HEK293 (cell line): ENCODE data around the gene SAMD14.

Experiments
- GLI2 ChIP-seq: fragments of 450-650 bp; formaldehyde crosslinking; IDR thresholded peaks from 2 replicates; pipeline ENCODE4; 2017; ENCODE audit warnings: missing biosample characterization, missing genetic modification characterization, low read depth, borderline replicate concordance
- KLF16 ChIP-seq: fragments of 450-650 bp; formaldehyde crosslinking; IDR thresholded peaks from 2 replicates; pipeline ENCODE4 v1.5.1; 2017; ENCODE audit warnings: missing biosample characterization, missing genetic modification characterization
- KLF9 ChIP-seq: fragments of 450-650 bp; formaldehyde crosslinking; IDR thresholded peaks from 2 replicates; pipeline ENCODE4 v1.5.1; 2016; ENCODE audit warnings: missing biosample characterization, missing genetic modification characterization, low read depth
- OSR2 ChIP-seq: fragments of 450-650 bp; formaldehyde crosslinking; IDR thresholded peaks from 2 replicates; pipeline ENCODE4 v1.5.1; 2016; ENCODE audit warnings: missing biosample characterization, missing genetic modification characterization
- SP2 ChIP-seq: fragments of 450-650 bp; formaldehyde crosslinking; IDR thresholded peaks from 2 replicates; pipeline ENCODE4 v1.5.1; 2016; ENCODE audit warnings: missing biosample characterization, missing genetic modification characterization
- ZFP37 ChIP-seq: fragments of 450-650 bp; formaldehyde crosslinking; IDR thresholded peaks from 2 replicates; pipeline ENCODE4 v1.5.1; 2016; ENCODE audit warnings: missing biosample characterization, missing genetic modification characterization
- ZNF202 ChIP-seq: fragments of 450-650 bp; formaldehyde crosslinking; IDR thresholded peaks from 2 replicates; pipeline ENCODE4 v1.5.1; 2016; ENCODE audit warnings: missing biosample characterization, missing genetic modification characterization, borderline replicate concordance
- ZNF223 ChIP-seq: fragments of 450-650 bp; formaldehyde crosslinking; IDR thresholded peaks from 2 replicates; pipeline ENCODE4 v1.5.1; 2016; ENCODE audit warnings: missing biosample characterization, missing genetic modification characterization
- ZNF24 ChIP-seq: fragments of 450-650 bp; formaldehyde crosslinking; IDR thresholded peaks from 2 replicates; pipeline ENCODE4 v1.5.1; 2016; ENCODE audit warnings: missing biosample characterization, missing genetic modification characterization
- ZNF433 ChIP-seq: fragments of 450-650 bp; formaldehyde crosslinking; IDR thresholded peaks from 2 replicates; pipeline ENCODE4 v1.5.1; 2016; ENCODE audit warnings: missing biosample characterization, missing genetic modification characterization, low read depth
- ZNF585B ChIP-seq: fragments of 450-650 bp; formaldehyde crosslinking; IDR thresholded peaks from 2 replicates; pipeline ENCODE4 v1.5.1; 2016; ENCODE audit warnings: missing biosample characterization, missing genetic modification characterization
- ZNF623 ChIP-seq: fragments of 450-650 bp; formaldehyde crosslinking; IDR thresholded peaks from 2 replicates; pipeline ENCODE4 v1.5.1; 2016; ENCODE audit warnings: missing biosample characterization, missing genetic modification characterization
- ZNF629 ChIP-seq: fragments of 450-650 bp; formaldehyde crosslinking; IDR thresholded peaks from 2 replicates; pipeline ENCODE4 v1.5.1; 2017; ENCODE audit warnings: missing biosample characterization, missing genetic modification characterization
- ZNF785 ChIP-seq: fragments of 450-650 bp; formaldehyde crosslinking; IDR thresholded peaks from 2 replicates; pipeline ENCODE4 v1.5.1; 2016; ENCODE audit warnings: missing biosample characterization, missing genetic modification characterization
- ZSCAN30 ChIP-seq: fragments of 450-650 bp; IDR thresholded peaks from 2 replicates; pipeline ENCODE4 v1.5.1; 2018; ENCODE audit warnings: missing biosample characterization, mild to moderate bottlenecking, missing genetic modification characterization, moderate library complexity
- TF ChIP-seq, protein P1 (sequence below): fragments of 450-650 bp; formaldehyde crosslinking; IDR thresholded peaks from 2 replicates; pipeline ENCODE4 v1.5.1; 2016; ENCODE audit warnings: missing biosample characterization, missing genetic modification characterization
- TF ChIP-seq, protein P2 (sequence below): fragments of 450-650 bp; formaldehyde crosslinking; IDR thresholded peaks from 2 replicates; pipeline ENCODE4 v1.5.1; 2016; ENCODE audit warnings: missing biosample characterization, missing genetic modification characterization
- TF ChIP-seq, protein P3 (sequence below): fragments of 450-650 bp; formaldehyde crosslinking; conservative IDR thresholded peaks from 2 replicates; pipeline ENCODE4 v1.5.1; 2016; ENCODE audit warnings: low read depth, missing biosample characterization, missing genetic modification characterization
- TF ChIP-seq, protein P4 (sequence below): fragments of 450-650 bp; formaldehyde crosslinking; IDR thresholded peaks from 2 replicates; pipeline ENCODE4 v1.5.1; 2017; ENCODE audit warnings: missing biosample characterization, missing genetic modification characterization
- TF ChIP-seq, protein P5 (sequence below): fragments of 450-650 bp; formaldehyde crosslinking; IDR thresholded peaks from 2 replicates; pipeline ENCODE4 v1.5.1; 2017; ENCODE audit warnings: missing biosample characterization, missing genetic modification characterization
- TF ChIP-seq, protein P6 (sequence below): fragments of 450-650 bp; formaldehyde crosslinking; IDR thresholded peaks from 2 replicates; pipeline ENCODE4 v1.5.1; 2016; ENCODE audit warnings: missing biosample characterization, missing genetic modification characterization
- TF ChIP-seq, protein P7 (sequence below): fragments of 450-650 bp; formaldehyde crosslinking; optimal IDR thresholded peaks from 2 replicates; pipeline ENCODE3; 2016; ENCODE audit warnings: missing biosample characterization, mild to moderate bottlenecking, missing genetic modification characterization

Gene SAMD14

DNA sequence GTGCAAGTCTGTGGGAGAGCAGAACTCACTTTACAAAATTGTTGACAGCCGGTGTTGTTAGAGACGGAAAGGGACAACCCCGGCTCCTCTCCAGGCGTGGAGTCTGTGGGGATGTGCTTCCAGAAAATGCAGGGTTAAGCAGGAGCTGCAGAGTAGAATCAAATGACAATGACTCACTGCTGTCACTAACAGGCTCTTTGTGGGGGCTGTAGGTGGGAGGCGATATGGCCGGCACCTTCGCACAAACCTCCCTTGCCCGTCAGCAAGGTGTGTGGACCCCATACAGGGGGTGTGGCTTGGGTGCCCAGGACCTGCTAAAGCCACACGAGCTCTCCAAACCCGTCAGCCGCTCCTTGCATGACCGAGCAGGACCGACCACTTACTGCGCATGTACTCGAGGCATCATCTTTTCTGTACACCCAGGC is 29.0 kb downstream of the SAMD14 start (continued):
- TF ChIP-seq, protein P1, sequence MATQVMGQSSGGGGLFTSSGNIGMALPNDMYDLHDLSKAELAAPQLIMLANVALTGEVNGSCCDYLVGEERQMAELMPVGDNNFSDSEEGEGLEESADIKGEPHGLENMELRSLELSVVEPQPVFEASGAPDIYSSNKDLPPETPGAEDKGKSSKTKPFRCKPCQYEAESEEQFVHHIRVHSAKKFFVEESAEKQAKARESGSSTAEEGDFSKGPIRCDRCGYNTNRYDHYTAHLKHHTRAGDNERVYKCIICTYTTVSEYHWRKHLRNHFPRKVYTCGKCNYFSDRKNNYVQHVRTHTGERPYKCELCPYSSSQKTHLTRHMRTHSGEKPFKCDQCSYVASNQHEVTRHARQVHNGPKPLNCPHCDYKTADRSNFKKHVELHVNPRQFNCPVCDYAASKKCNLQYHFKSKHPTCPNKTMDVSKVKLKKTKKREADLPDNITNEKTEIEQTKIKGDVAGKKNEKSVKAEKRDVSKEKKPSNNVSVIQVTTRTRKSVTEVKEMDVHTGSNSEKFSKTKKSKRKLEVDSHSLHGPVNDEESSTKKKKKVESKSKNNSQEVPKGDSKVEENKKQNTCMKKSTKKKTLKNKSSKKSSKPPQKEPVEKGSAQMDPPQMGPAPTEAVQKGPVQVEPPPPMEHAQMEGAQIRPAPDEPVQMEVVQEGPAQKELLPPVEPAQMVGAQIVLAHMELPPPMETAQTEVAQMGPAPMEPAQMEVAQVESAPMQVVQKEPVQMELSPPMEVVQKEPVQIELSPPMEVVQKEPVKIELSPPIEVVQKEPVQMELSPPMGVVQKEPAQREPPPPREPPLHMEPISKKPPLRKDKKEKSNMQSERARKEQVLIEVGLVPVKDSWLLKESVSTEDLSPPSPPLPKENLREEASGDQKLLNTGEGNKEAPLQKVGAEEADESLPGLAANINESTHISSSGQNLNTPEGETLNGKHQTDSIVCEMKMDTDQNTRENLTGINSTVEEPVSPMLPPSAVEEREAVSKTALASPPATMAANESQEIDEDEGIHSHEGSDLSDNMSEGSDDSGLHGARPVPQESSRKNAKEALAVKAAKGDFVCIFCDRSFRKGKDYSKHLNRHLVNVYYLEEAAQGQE (tag by site-specific recombination): no peak
- TF ChIP-seq, protein P2, sequence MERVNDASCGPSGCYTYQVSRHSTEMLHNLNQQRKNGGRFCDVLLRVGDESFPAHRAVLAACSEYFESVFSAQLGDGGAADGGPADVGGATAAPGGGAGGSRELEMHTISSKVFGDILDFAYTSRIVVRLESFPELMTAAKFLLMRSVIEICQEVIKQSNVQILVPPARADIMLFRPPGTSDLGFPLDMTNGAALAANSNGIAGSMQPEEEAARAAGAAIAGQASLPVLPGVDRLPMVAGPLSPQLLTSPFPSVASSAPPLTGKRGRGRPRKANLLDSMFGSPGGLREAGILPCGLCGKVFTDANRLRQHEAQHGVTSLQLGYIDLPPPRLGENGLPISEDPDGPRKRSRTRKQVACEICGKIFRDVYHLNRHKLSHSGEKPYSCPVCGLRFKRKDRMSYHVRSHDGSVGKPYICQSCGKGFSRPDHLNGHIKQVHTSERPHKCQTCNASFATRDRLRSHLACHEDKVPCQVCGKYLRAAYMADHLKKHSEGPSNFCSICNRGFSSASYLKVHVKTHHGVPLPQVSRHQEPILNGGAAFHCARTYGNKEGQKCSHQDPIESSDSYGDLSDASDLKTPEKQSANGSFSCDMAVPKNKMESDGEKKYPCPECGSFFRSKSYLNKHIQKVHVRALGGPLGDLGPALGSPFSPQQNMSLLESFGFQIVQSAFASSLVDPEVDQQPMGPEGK (tag by site-specific recombination): no peak; the same call in 1 of the 2 replicates
- TF ChIP-seq ZFP37 (tag by site-specific recombination): no peak
- TF ChIP-seq, protein P3, sequence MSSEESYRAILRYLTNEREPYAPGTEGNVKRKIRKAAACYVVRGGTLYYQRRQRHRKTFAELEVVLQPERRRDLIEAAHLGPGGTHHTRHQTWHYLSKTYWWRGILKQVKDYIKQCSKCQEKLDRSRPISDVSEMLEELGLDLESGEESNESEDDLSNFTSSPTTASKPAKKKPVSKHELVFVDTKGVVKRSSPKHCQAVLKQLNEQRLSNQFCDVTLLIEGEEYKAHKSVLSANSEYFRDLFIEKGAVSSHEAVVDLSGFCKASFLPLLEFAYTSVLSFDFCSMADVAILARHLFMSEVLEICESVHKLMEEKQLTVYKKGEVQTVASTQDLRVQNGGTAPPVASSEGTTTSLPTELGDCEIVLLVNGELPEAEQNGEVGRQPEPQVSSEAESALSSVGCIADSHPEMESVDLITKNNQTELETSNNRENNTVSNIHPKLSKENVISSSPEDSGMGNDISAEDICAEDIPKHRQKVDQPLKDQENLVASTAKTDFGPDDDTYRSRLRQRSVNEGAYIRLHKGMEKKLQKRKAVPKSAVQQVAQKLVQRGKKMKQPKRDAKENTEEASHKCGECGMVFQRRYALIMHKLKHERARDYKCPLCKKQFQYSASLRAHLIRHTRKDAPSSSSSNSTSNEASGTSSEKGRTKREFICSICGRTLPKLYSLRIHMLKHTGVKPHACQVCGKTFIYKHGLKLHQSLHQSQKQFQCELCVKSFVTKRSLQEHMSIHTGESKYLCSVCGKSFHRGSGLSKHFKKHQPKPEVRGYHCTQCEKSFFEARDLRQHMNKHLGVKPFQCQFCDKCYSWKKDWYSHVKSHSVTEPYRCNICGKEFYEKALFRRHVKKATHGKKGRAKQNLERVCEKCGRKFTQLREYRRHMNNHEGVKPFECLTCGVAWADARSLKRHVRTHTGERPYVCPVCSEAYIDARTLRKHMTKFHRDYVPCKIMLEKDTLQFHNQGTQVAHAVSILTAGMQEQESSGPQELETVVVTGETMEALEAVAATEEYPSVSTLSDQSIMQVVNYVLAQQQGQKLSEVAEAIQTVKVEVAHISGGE (tag by site-specific recombination): no peak
- TF ChIP-seq, protein P4, sequence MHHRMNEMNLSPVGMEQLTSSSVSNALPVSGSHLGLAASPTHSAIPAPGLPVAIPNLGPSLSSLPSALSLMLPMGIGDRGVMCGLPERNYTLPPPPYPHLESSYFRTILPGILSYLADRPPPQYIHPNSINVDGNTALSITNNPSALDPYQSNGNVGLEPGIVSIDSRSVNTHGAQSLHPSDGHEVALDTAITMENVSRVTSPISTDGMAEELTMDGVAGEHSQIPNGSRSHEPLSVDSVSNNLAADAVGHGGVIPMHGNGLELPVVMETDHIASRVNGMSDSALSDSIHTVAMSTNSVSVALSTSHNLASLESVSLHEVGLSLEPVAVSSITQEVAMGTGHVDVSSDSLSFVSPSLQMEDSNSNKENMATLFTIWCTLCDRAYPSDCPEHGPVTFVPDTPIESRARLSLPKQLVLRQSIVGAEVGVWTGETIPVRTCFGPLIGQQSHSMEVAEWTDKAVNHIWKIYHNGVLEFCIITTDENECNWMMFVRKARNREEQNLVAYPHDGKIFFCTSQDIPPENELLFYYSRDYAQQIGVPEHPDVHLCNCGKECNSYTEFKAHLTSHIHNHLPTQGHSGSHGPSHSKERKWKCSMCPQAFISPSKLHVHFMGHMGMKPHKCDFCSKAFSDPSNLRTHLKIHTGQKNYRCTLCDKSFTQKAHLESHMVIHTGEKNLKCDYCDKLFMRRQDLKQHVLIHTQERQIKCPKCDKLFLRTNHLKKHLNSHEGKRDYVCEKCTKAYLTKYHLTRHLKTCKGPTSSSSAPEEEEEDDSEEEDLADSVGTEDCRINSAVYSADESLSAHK (tag by site-specific recombination): no peak
- TF ChIP-seq, protein P5, sequence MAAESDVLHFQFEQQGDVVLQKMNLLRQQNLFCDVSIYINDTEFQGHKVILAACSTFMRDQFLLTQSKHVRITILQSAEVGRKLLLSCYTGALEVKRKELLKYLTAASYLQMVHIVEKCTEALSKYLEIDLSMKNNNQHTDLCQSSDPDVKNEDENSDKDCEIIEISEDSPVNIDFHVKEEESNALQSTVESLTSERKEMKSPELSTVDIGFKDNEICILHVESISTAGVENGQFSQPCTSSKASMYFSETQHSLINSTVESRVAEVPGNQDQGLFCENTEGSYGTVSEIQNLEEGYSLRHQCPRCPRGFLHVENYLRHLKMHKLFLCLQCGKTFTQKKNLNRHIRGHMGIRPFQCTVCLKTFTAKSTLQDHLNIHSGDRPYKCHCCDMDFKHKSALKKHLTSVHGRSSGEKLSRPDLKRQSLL (tag by site-specific recombination): no peak
- 0 out of 2 replicates have a peak, but pooled peaks have one; percentile 26 for TF ChIP-seq ZNF629 (tag by site-specific recombination)
- TF ChIP-seq ZNF785 (tag by site-specific recombination): no peak
- TF ChIP-seq, protein P6, sequence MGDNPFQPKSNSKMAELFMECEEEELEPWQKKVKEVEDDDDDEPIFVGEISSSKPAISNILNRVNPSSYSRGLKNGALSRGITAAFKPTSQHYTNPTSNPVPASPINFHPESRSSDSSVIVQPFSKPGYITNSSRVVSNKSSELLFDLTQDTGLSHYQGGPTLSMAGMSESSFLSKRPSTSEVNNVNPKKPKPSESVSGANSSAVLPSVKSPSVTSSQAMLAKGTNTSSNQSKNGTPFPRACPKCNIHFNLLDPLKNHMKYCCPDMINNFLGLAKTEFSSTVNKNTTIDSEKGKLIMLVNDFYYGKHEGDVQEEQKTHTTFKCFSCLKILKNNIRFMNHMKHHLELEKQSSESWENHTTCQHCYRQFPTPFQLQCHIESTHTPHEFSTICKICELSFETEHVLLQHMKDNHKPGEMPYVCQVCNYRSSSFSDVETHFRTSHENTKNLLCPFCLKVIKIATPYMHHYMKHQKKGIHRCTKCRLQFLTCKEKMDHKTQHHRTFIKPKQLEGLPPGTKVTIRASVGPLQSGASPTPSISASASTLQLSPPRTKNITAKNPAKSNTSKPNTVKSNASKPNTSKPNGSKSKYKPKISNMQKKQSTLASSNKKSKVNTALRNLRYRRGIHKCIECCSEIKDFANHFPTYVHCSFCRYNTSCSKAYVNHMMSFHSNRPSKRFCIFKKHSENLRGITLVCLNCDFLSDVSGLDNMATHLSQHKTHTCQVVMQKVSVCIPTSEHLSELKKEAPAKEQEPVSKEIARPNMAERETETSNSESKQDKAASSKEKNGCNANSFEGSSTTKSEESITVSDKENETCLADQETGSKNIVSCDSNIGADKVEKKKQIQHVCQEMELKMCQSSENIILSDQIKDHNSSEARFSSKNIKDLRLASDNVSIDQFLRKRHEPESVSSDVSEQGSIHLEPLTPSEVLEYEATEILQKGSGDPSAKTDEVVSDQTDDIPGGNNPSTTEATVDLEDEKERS (tag by site-specific recombination): no peak
- no peak for TF ChIP-seq KLF16
- no peak for TF ChIP-seq KLF9 (tag by site-specific recombination)
- no peak for TF ChIP-seq ZNF202 (tag by site-specific recombination)
- no peak; the same call in 1 of the 2 replicates for TF ChIP-seq ZNF24 (tag by site-specific recombination)
- TF ChIP-seq ZNF585B (tag by site-specific recombination): no peak
- TF ChIP-seq SP2 (tag by site-specific recombination): no peak
- TF ChIP-seq, protein P7, sequence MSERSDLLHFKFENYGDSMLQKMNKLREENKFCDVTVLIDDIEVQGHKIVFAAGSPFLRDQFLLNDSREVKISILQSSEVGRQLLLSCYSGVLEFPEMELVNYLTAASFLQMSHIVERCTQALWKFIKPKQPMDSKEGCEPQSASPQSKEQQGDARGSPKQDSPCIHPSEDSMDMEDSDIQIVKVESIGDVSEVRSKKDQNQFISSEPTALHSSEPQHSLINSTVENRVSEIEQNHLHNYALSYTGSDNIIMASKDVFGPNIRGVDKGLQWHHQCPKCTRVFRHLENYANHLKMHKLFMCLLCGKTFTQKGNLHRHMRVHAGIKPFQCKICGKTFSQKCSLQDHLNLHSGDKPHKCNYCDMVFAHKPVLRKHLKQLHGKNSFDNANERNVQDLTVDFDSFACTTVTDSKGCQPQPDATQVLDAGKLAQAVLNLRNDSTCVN (tag by site-specific recombination): peak; percentile 4
- no peak for TF ChIP-seq ZNF623
- TF ChIP-seq ZNF223 (tag by site-specific recombination): no peak
- TF ChIP-seq GLI2 (tag by site-specific recombination): no peak
- TF ChIP-seq ZNF433 (tag by site-specific recombination): no peak
- TF ChIP-seq ZSCAN30 (tag by site-specific recombination): no peak
- TF ChIP-seq OSR2: no peak
